Astrocyte (in vitro differentiated cells and primary cell): ENCODE results near the gene PCP4. TPM values are rescaled to one million over a fixed set of nuclear protein-coding genes. Genes with fewer than 3 reads are reported as not detected.

Experiments
- DNase-seq: peaks from one replicate; pipeline ENCODE4 v3.0.0-alpha.2; 2010; ENCODE audit warnings: low read depth
- FAIRE-seq: peaks from 2 replicates; lab custom pipeline; 2011; peaks lifted over from hg19 to GRCh38; lab: Jason Lieb, UNC
- H2AFZ ChIP-seq: 2 replicates; pipeline ENCODE4 v1.6.0; 2012; ENCODE audit warnings: low read depth, low read length, inconsistent platforms
- H3K27ac ChIP-seq: 2 replicates; pipeline ENCODE4 v1.5.1; 2011; ENCODE audit warnings: low read depth, low read length, inconsistent platforms
- H3K27me3 ChIP-seq: 2 replicates; pipeline ENCODE4 v1.6.0; 2011; ENCODE audit warnings: low read length, inconsistent platforms; ENCODE audit not compliant: insufficient read depth
- H3K36me3 ChIP-seq: 2 replicates; pipeline ENCODE4 v1.5.1; 2011; ENCODE audit warnings: low read length, inconsistent platforms; ENCODE audit not compliant: insufficient read depth
- H3K4me1 ChIP-seq: 2 replicates; pipeline ENCODE4 v1.5.1; 2011; ENCODE audit warnings: low read length, inconsistent platforms; ENCODE audit not compliant: insufficient read depth
- H3K4me2 ChIP-seq: 2 replicates; pipeline ENCODE4 v1.6.0; 2012; ENCODE audit warnings: low read length, inconsistent platforms
- H3K4me3 ChIP-seq: 2 replicates; pipeline ENCODE4 v1.5.1; 2011; ENCODE audit warnings: low read depth, mild to moderate bottlenecking, low read length, inconsistent platforms; ENCODE audit not compliant: insufficient read depth
- H3K79me2 ChIP-seq: 2 replicates; pipeline ENCODE4 v1.6.0; 2012; ENCODE audit warnings: mild to moderate bottlenecking, low read length, inconsistent platforms; ENCODE audit not compliant: insufficient read depth
- H3K9ac ChIP-seq: 2 replicates; pipeline ENCODE4 v1.6.0; 2012; ENCODE audit warnings: mild to moderate bottlenecking, low read length, inconsistent platforms
- H3K9me3 ChIP-seq: 2 replicates; pipeline ENCODE4 v1.5.1; 2012; ENCODE audit warnings: low read depth, mild to moderate bottlenecking, low read length, inconsistent platforms; ENCODE audit not compliant: insufficient read depth
- H4K20me1 ChIP-seq: 2 replicates; pipeline ENCODE4 v1.6.0; 2012; ENCODE audit warnings: low read length, inconsistent platforms; ENCODE audit not compliant: insufficient read depth
- H3K27ac Mint-ChIP-seq: one replicate; pipeline ENCODE4 v1.8.0; 2021; ENCODE audit warnings: mild to moderate bottlenecking, mixed read lengths; ENCODE audit not compliant: unreplicated experiment
- H3K27me3 Mint-ChIP-seq: one replicate; pipeline ENCODE4 v1.8.0; 2021; ENCODE audit warnings: low read depth, mixed read lengths; ENCODE audit not compliant: unreplicated experiment
- H3K36me3 Mint-ChIP-seq: one replicate; pipeline ENCODE4 v1.8.0; 2021; ENCODE audit warnings: low read depth, mixed read lengths; ENCODE audit not compliant: unreplicated experiment
- H3K4me1 Mint-ChIP-seq: one replicate; pipeline ENCODE4 v1.8.0; 2021; ENCODE audit warnings: low read depth, mixed read lengths; ENCODE audit not compliant: unreplicated experiment
- H3K4me3 Mint-ChIP-seq: one replicate; pipeline ENCODE4 v1.8.0; 2021; ENCODE audit warnings: mild to moderate bottlenecking, moderate library complexity, mixed read lengths; ENCODE audit not compliant: unreplicated experiment
- H3K9me3 Mint-ChIP-seq: one replicate; pipeline ENCODE4 v1.8.0; 2021; ENCODE audit warnings: mild to moderate bottlenecking, mixed read lengths; ENCODE audit not compliant: unreplicated experiment
- CTCF ChIP-seq: IDR thresholded peaks from 2 replicates; pipeline ENCODE4 v1.5.1; 2011; ENCODE audit warnings: low read depth, mild to moderate bottlenecking, inconsistent platforms, low read length, moderate library complexity; ENCODE audit not compliant: insufficient read depth
- EZH2 ChIP-seq: IDR thresholded peaks from 2 replicates; pipeline ENCODE4 v1.6.1; 2012; ENCODE audit warnings: mild to moderate bottlenecking, low read length, inconsistent platforms; ENCODE audit not compliant: insufficient read depth
- total RNA-seq: library from RNA; stranded (reverse); gene quantifications from 2 replicates; pipeline ENCODE4 v1.2.1, GENCODE V29; 2021

The PCP4 gene
- total RNA-seq, 1 donor from 2014 or later = 0.68 TPM

- Mint-ChIP-seq H3K9me3 (no peaks in the 10 kb centered on the region), H3K36me3 (no peaks in the 10 kb centered on the region), H3K4me3 (no peak overlapping the region), H3K27me3 (peaks cover 14% of the 10 kb centered on the region), H3K27ac (no peak overlapping the region), H3K4me1 (no peaks in the 10 kb centered on the region)
- peaks cover 8% of the 10 kb centered on the region for H3K27me3 ChIP-seq
- no peaks in the 10 kb centered on the region for H3K36me3 ChIP-seq
- H3K9me3 ChIP-seq = no peaks in the 10 kb centered on the region
- DNase-seq (no peak), FAIRE-seq (no peak)
- no peak overlapping the region for H2AFZ ChIP-seq
- H4K20me1 ChIP-seq = no peaks in the 10 kb centered on the region
- no peaks in the 10 kb centered on the region for H3K79me2 ChIP-seq
- H3K9ac ChIP-seq = no peak overlapping the region
- H3K4me1 ChIP-seq = no peaks in the 10 kb centered on the region
- no peak overlapping the region for H3K4me3 ChIP-seq
- H3K27ac ChIP-seq = no peak overlapping the region
- H3K4me2 ChIP-seq = no peak overlapping the region
- TF ChIP-seq CTCF (no peak), EZH2 (no peak)
Measured at GRCh38 chr21:39881661-39882060, 14.4 kb downstream of the PCP4 start.

- no peaks in the 10 kb centered on the region for H3K79me2 ChIP-seq
- TF ChIP-seq CTCF (no peak), EZH2 (no peak)
- H3K9me3 Mint-ChIP-seq = no peaks in the 10 kb centered on the region
- peaks cover 8% of the 10 kb centered on the region for H3K27me3 ChIP-seq
- no peaks in the 10 kb centered on the region for H3K4me1 Mint-ChIP-seq
- peaks cover 14% of the 10 kb centered on the region for H3K27me3 Mint-ChIP-seq
- H3K27ac Mint-ChIP-seq = no peak overlapping the region
- DNase-seq = no peak
- H3K4me1 ChIP-seq = no peaks in the 10 kb centered on the region
- H4K20me1 ChIP-seq = no peaks in the 10 kb centered on the region
- no peak overlapping the region for H3K4me3 Mint-ChIP-seq
- H3K36me3 Mint-ChIP-seq = no peaks in the 10 kb centered on the region
- no peak overlapping the region for H3K9ac ChIP-seq
- H3K4me2 ChIP-seq = no peak overlapping the region
- no peak overlapping the region for H3K27ac ChIP-seq
- no peaks in the 10 kb centered on the region for H3K9me3 ChIP-seq
- FAIRE-seq = no peak
- no peaks in the 10 kb centered on the region for H3K36me3 ChIP-seq
- no peak overlapping the region for H3K4me3 ChIP-seq
- H2AFZ ChIP-seq = no peak overlapping the region
Measured at GRCh38 chr21:39882151-39882838, 15.1 kb downstream of the PCP4 start.

- FAIRE-seq = no peak
- no peaks in the 10 kb centered on the region for H3K79me2 ChIP-seq
- peaks cover 8% of the 10 kb centered on the region for H3K27me3 ChIP-seq
- H3K4me1 ChIP-seq = no peaks in the 10 kb centered on the region
- H3K4me3 ChIP-seq = no peak overlapping the region
- no peak overlapping the region for H3K4me2 ChIP-seq
- no peak overlapping the region for H3K27ac ChIP-seq
- Mint-ChIP-seq H3K9me3 (no peaks in the 10 kb centered on the region), H3K4me1 (no peaks in the 10 kb centered on the region), H3K36me3 (no peaks in the 10 kb centered on the region), H3K27me3 (peaks cover 14% of the 10 kb centered on the region), H3K27ac (no peak overlapping the region), H3K4me3 (no peak overlapping the region)
- no peak for DNase-seq
- H4K20me1 ChIP-seq = no peaks in the 10 kb centered on the region
- H2AFZ ChIP-seq = no peak overlapping the region
- no peaks in the 10 kb centered on the region for H3K36me3 ChIP-seq
- TF ChIP-seq EZH2 (no peak), CTCF (no peak)
- H3K9me3 ChIP-seq = no peaks in the 10 kb centered on the region
- H3K9ac ChIP-seq = no peak overlapping the region
Measured at GRCh38 chr21:39882839-39883195, 15.6 kb downstream of the PCP4 start.
